HG02938 (cell line): Measurements from ENCODE around the gene DYRK4.

ENCODE experiments used
- ATAC-seq: cut with Tn5 transposase; IDR thresholded peaks from one replicate; pipeline ENCODE4 v1.9.1; 2021; ENCODE audit warnings: mild to moderate bottlenecking, moderate library complexity; ENCODE audit not compliant: unreplicated experiment

The DYRK4 gene

DNA sequence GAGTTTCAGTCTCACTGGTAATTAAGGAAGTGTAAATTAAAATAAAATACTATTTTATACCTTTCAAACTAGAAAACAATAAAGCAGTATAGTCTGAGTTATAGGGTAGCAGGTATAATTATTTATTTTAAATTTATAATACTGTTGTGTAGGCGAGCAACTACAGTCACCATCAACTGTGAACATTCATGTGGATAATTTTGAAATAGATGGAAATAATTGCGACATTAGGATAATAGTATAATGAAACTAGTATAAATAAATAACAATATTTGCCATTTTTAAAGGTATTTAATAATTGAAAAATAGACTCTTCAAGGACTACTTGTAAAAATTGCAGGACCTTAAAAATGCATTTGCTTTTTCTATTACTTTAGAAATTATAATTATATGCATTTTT, 3.8 kb upstream of the DYRK4 start:
- no peak for ATAC-seq

DNA sequence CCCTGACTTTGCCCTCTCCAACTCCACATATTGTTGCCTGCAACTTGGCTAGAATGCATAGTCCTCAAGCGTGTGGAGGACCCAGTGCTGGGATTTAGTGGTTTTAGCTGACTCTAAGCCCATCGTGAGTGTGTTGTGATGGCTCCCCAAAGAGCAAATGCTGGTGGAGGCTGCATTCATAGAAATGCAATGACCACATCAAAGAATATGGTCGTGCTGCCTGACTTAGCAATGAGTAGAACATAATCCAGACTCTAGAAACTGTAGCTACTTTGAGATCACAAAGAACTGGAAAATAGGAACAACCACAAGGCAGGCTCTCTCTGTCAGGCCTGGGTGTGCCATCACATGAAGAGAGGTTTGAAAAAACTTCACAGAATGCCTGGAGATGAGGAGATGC, 1.3 kb downstream of the DYRK4 start:
- no peak for ATAC-seq

DNA sequence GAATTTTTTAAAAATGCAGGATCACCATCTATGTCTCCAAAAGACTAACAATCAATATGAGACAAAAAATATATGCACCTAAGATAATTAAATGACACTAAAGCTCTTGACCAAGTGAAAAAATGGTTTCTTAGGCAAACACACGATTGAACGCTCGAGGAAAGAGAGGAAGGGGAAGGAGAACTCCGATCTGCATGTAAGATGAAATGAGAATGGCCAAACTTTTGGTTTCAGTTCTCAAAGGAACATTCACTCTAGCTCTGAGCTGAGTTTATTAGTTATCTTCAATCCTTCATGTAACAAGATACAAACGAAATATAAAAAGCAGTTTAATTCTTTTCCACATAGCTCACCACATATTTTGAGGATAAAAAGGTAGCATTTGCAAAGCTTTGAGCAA, 2.8 kb downstream of the DYRK4 start:
- no peak for ATAC-seq

DNA sequence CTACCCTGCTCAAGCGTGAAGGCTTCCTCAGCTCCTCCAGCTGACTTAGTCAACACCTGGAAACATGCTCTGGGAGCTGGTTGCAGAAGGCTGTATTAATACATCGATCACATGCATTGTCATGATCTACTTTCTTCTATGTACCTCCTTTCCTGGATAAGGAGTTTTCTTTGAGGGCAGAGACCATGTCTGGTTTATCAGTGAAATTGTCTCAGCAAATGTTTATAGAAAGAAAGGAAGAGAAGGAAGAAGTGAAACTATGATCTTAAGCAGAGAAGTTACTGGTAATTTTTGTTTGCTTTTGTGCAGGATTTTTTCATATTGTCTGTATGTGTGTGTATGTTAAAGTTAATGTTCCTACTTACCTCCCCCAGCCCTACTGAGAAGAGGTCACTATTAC, 4.5 kb downstream of the DYRK4 start:
- ATAC-seq: no peak

DNA sequence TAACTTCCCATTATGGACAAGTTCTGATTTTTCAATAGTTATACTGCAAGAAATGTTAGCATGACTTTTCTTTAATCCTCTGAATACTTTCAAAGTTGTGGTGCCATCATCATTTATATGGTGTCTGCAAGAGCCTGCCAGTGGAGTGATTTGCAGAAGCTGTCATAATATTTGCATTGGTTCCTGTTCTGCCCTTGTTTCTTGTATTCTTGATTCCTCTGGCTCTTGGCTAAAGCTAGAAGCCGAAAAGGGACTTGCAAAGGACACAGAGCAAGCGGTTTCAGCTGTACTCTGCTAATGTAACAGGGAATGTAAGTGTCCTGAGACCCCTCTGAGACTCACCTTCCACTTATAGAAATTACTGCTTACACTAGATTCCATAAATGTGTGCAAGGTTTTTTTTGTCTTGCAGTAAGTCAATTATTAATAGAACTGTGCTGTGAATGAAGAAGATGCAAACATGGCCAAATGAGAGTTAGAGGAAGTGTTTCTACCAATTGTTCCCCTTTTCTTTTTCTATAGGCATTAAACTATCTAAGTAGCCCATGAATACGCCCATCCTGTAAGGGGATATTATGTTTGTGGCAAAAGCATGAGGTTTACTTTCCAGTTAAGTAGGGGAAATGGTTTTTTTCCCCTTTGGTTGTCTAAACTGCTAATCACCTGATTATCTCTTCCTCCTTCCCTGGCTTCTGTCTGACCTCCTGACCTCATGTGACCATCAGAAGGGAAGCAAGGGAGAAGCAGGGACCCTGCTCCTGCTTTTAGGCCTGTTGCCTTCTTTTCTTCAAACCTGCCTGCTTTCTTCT, 5.3 kb downstream of the DYRK4 start:
- ATAC-seq: no peak

DNA sequence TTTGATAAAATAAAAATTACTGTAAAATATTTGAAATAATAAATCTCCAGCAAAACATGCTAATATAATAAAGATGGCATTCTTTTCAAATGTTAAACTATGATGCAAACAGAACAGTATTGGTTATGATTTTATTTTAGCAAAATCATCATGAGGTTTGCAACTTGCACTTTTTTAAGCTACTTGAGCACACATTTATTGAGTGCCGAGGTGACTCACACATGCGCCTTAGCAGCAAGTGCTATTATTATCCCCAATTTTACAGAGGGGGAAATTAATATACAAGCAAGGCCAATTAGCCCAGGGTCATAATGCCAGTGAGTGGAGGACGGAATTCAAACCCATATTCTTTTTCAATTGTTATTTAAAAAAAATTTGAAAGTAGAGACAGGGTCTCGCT, 7.3 kb downstream of the DYRK4 start:
- ATAC-seq: no peak

DNA sequence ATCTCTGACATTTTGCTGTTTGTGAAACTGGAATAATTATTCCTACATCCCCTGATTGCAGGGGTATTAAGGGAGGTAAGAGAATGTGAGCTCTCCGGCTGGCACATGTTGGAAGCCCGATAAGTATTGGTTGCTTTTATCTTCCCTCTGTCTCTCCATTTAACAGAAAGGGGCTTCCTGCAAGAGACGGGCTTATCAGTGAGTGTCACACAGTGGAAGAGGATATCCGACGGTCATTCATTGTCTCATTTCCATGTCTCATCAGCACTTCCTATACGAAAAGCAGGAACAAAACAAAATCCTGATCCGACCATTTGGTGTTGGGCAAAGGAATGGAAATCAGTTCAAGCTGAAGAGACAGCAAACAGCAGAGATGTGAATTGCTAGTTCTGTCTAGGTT, 10.7 kb downstream of the DYRK4 start:
- no peak for ATAC-seq

DNA sequence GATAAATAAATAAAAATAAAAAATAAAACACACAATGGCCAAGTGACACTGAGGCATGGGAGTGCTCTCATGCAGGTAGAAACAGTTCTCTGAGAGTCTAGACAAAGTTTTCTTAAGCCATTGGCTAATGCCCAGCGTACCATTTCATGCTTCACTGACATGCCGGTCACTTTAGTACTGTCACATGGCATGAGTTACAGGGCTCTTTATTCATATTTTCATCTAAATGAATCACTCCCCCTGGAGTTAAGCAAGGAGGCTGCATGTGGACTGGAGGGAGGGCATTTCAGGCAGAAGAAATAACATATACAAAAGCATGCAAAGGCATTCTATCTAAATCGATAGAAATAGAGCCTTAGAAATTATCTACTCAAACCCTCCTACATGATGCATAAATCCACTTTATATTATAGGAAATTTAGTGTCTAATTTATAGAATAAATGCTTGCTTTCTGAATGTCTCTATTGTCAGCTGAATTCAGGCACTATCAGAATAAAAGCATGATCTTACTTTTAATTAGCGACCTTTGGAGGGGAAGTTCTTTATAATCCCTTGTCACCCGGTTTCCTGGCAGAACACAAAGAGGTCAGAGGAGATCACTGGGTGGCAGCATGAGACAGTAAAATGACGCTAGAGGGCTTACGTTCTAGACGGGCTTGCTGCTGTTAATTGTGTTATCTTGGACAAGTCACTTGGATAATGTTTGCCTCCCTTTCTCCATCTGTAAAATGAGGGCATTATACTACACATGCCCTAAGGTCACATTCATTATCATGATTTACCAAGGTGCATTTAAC, 17.5 kb downstream of the DYRK4 start:
- no peak for ATAC-seq

DNA sequence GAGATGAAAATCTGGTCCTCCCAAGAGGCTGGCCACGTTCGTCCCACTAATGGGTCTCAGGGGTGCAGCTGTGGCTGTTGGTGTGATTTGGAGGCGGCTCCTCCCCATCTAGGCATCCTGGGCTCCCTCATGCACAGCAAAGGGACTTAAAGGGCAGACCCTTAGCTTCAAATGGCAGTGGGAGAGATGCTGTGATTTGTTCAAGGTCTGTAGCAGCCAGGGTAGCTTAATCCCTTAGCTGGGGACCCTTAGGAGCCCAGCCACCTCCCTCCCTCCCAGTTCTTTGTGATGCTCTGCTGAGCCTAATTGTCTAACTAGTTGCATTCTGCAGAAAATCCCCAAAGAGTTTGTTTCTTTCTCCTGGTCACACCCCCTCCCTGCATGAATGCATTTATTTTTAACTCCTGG, 18.3 kb downstream of the DYRK4 start:
- ATAC-seq: no peak

DNA sequence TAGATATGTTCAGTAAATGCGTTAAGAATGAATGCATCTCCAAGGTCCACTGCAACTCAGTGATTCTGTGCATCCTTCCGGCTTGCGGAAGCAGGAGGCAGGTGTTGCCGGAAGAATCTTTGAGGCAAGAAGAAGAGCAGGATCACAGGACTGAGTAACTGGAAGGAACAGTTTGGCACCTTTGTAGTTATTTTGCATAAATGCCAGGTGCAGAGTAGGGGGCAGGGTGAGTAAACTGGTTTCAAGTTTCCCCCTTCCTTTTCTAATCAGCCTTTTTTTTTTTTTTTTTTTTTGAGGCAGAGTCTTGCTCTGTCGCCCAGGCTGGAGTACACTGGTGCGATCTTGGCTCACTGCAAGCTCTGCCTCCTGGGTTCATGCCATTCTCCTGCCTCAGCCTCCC, 22.3 kb downstream of the DYRK4 start:
- ATAC-seq: no peak

DNA sequence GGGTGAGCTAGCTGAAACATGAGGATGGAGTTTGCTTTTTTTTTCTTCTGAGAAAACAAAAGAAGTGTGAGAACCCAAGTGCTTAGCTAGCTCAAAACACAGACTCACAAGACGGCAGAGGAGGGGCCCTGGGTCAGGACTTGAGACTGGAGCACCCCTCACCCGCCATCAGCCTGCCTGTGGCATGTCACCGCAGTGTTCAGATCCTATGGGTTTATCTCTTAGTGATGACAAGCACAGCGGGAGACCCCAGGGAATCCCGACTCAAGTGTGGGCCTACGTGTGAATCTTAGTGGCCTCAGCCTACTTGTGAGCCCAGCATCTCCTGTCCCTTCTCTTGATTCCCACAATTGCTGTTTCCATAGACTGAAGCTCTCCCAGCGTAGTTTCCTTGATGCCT, 22.9 kb downstream of the DYRK4 start:
- ATAC-seq: no peak

DNA sequence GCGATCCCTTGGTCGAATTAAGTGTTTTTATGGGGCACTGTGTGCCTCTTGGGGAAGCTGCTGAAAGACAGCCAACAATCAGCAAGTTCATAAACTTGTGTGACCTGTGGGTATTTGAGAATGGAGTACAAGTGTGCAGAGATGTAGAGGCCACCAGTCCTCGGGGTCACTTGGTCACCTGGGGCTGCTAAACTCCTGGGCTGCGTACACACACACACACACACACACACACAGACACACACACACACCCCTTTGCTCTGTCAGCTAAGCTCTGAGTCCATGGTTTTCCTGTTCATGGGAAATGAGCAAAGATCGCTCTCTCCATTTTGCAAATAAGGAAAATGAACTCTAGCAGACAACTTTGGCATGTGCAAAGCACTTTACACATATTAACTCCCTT, 24.5 kb downstream of the DYRK4 start:
- ATAC-seq: no peak

DNA sequence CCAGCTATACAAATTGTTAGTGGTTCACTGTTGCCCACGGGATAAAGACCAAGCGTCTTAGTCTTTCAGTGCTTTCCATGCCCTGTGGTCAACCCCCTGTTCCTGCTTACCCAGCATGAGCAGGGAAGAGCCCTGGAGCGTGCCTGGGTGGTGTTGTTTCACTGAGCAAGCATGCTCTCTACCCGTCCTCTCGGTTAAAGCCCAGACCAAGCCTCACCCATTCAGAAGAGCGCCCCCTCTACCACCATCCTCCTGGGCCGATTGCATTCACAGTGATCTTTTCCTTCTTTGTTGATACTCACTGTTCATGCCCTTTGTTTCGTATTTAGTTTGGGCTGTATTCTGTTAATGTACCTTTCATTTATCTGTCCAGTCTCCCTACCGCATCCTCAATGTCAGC, 25.1 kb downstream of the DYRK4 start:
- ATAC-seq: no peak

DNA sequence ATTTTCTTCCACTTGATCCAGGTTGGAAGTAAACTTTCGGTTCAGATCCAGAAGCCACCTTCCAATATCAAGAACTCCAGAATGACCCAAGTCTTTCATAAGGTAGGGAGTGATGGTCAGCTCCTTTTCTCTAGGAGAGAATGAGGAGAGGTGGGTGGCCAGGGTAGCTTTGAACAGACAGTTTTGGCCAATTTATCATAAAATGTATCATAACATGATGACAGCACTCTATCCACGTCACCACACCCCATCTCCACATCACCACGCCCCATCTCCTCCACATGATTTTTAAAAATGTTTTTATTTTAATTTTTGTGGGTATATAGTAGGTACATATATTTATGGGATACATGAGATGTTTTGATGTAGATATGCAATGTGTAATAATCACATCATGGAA, 26.9 kb downstream of the DYRK4 start:
- ATAC-seq: no peak

DNA sequence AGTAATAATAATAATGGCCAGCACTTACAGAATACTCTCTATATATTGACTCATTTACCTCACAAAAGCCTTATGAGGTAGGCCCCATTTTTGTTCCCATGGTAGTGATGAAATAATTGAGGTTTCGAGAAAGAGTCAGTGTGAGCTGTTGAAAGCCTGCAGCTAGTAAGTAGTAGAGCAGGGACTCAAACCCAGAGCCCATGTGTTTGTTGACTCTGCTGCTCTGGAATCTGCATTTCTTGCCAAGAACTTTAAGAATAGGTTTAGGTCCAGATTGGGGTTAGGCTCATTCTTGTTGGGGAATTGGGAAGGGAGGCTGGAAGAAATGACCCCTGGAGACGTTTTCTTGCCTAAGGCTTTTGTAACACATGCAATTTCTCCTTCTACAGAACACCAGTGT, 27.9 kb downstream of the DYRK4 start:
- no peak for ATAC-seq

DNA sequence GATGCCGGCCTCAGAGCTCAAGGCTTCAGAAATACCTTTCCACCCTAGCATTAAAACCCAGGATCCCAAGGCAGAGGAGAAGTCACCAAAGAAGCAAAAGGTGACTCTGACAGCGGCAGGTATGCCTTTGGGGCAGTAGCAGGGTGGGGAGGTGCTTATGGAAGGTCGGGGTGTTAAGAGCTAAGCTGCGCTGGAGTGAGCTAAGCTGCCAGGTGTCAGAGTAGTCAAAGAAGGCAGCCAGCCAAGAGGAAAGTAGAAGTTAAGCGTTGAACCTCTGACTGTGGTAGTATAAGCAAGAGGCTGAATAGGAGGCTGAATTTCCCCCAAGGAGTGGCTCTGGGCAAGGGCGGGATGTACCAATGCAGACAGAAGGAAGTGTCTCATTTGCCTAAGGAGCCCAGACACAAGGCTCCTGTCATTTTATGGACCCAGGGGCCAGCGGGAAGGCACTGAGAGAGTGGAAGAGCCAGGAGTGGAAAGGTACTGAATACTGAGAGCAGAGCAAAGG, 29.2 kb downstream of the DYRK4 start:
- no peak for ATAC-seq

DNA sequence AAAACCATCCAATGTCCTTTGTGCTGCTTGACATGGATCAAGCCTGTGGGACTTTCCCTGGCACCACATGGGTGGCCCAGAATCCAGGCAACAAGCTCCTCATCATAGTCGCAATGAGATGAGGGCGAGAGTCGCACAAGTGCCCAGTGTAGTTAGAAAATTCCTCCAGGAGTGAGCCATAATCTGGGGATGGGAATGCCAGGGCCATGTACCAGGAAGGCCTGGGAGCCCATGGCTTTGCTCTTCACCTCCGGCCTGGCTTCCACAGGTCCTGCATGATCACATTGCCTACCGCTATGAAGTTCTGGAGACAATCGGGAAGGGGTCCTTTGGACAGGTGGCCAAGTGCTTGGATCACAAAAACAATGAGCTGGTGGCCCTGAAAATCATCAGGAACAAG, 33.9 kb downstream of the DYRK4 start:
- no peak for ATAC-seq

DNA sequence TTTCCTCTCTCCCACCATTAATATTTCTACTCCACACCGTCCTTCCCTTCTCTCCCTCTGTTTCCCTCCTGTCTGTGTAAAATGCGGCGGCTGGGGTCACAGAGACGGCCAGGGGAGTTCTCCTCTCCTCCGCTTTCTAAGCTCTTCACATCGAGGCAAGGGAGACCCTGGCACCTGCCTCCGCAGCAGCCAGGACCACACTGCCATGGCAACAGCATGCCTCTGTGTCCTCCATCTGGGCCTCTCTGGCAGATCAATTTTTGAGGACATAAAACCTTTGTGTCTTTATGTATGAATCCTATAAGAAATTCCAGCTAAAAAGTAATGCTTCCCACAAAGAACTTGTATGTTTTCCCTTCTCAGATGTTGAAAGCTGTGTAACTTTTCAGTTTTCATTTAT, 41.4 kb downstream of the DYRK4 start:
- no peak for ATAC-seq

DNA sequence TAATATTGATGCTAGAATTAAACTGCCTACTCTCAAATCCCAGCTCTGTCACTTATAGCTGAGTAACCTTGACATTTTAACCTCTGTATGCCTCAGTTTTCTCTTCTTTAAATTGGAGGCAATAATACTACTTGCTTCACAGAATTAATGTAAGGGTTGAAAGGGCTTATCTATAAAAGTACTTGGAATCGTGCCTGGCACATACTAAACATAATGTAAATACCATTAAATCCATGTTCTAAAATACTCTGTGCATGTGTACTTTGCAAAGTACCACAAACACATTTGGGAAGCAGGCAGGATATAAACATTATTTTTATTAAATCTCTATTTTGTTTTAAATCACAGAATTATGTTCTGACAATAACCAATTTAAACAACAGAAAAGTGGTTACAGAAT, 41.9 kb downstream of the DYRK4 start:
- ATAC-seq: no peak

DNA sequence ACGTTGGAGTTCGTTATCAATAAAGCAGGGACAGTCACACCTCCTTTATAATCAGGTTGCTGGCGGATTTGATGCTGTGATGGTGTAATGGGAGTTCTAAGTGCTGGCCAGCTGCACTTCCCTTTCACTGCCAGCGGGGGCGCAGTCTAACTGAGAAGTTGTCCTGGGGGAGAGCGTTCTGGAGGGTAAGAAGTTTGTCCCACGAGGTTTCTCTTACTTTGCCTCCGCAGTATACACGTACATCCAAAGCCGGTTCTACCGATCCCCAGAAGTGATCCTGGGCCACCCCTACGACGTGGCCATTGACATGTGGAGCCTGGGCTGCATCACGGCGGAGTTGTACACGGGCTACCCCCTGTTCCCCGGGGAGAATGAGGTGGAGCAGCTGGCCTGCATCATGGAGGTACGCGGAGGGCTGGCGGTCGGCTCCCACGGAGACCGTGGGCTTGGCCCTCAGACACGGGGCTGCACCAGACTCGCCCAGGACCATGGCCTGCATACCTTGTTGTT, 42.7 kb downstream of the DYRK4 start:
- peak; percentile 84 for ATAC-seq

DNA sequence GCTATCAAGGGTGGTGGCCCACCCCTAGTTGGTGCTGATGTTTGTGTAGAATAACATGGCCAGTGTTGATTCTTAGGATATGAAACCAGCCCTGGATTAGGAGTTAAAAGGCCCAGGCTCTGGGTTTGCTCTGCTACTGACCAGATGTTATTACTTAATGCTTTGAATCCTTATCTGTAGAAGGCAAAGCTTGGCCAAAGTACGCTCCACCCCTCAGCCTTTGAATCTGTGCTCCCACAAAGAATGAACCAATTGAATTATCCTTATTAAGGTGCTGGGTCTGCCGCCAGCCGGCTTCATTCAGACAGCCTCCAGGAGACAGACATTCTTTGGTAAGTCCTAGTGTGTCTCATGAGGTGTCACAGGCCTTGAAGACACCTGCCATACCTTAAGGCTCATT, 45.0 kb downstream of the DYRK4 start:
- no peak for ATAC-seq

DNA sequence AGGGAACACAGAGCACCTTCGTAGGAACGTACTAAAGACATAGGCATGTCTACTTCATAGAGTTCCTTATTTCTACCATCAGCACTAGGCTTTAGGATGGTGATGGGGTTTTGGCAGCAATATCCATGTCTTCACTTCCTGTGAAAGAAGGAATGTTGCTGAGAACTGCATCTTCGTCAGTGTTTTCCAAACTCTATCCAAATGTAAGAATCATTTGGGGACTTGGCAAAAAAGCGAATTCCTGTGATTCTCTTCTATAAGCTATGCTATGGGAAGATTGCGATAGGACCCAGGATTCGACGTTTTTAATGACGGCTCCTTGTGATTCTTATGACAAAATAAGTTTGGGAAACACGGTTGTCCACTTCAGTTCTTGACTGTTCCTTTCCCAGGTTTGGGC, 47.1 kb downstream of the DYRK4 start:
- ATAC-seq: no peak
